HepG2 (cell line): ENCODE results near the gene TMEM167B. TPM values are rescaled to one million over a fixed set of nuclear protein-coding genes. Genes with fewer than 3 reads are reported as not detected.
A peak's percentile ranks its signal among the peaks of the same experiment; 100 is the strongest.

Experiments
- CBX5 ChIP-seq: sonication (generic); formaldehyde crosslinking; IDR thresholded peaks from 2 replicates; pipeline ENCODE4 v1.4.0; 2020; ENCODE audit warnings: missing genetic modification reagents, borderline replicate concordance
- FLYWCH1 ChIP-seq: sonication (generic); formaldehyde crosslinking; IDR thresholded peaks from 2 replicates; pipeline ENCODE4 v1.8.1; 2023; ENCODE audit warnings: mild to moderate bottlenecking, missing genetic modification reagents
- GTF3A ChIP-seq: sonication (generic); formaldehyde crosslinking; conservative IDR thresholded peaks from 2 replicates; pipeline ENCODE4 v1.4.0; 2020; ENCODE audit warnings: mild to moderate bottlenecking, missing genetic modification reagents
- HNRNPLL ChIP-seq: fragments of 200-400 bp; formaldehyde crosslinking; IDR thresholded peaks from 2 replicates; pipeline ENCODE4 v1.6.1; 2017; ENCODE audit warnings: mild to moderate bottlenecking, low read depth, low read length; ENCODE audit not compliant: poor library complexity, severe bottlenecking
- IRF2 ChIP-seq: IDR thresholded peaks from 2 replicates; pipeline ENCODE4 v1.6.1; 2018; ENCODE audit warnings: missing genetic modification reagents, missing compliant biosample characterization
- JUND ChIP-seq: sonication (generic); formaldehyde crosslinking; IDR thresholded peaks from 2 replicates; pipeline ENCODE4 v1.8.0; 2022; ENCODE audit warnings: mild to moderate bottlenecking, missing genetic modification reagents
- KLF15 ChIP-seq: sonication (generic); formaldehyde crosslinking; IDR thresholded peaks from 2 replicates; pipeline ENCODE4 v1.8.1; 2023; ENCODE audit warnings: borderline replicate concordance, mild to moderate bottlenecking, inconsistent platforms, missing genetic modification reagents, mixed read lengths
- RFXANK ChIP-seq: IDR thresholded peaks from 2 replicates; pipeline ENCODE4 v1.6.1; 2016
- RFXAP ChIP-seq: sonication (generic); formaldehyde crosslinking; IDR thresholded peaks from 2 replicates; pipeline ENCODE4 v1.4.0; 2020; ENCODE audit warnings: missing genetic modification reagents, borderline replicate concordance
- TARDBP ChIP-seq: sonication (generic); formaldehyde crosslinking; IDR thresholded peaks from 2 replicates; pipeline ENCODE4 v1.8.0; 2022; ENCODE audit warnings: mild to moderate bottlenecking, missing genetic modification reagents
- TOE1 ChIP-seq: sonication (generic); formaldehyde crosslinking; IDR thresholded peaks from 2 replicates; pipeline ENCODE4 v1.4.0; 2020; ENCODE audit warnings: mild to moderate bottlenecking, missing genetic modification reagents
- ZNF329 ChIP-seq: sonication (generic); formaldehyde crosslinking; IDR thresholded peaks from 2 replicates; pipeline ENCODE4 v1.9.0; 2021; ENCODE audit warnings: low read depth, mild to moderate bottlenecking, missing genetic modification reagents
- ZNF589 ChIP-seq: sonication (generic); formaldehyde crosslinking; conservative IDR thresholded peaks from 2 replicates; pipeline ENCODE4 v1.8.0; 2022; ENCODE audit warnings: mild to moderate bottlenecking, moderate library complexity, missing genetic modification reagents
- polyA plus RNA-seq, 8 experiments: library from polyadenylated mRNA; depleted of rRNA in 3 of 8; stranded (reverse) in 7 of 8; unstranded in 1 of 8; fragments of >200 nt; fragmentation: Illumina TruSeq in 4 of 8; extraction: Trizol in 4 of 8; gene quantifications; 2 replicates each; pipeline versions ENCODE4 v1.2.1 to v1.2.3, GENCODE V29; 2011 to 2016; ENCODE audit warnings: low read depth in 4 of 8, missing spikeins in 1 of 8, mixed read lengths in 1 of 8; ENCODE audit not compliant: insufficient read depth in 1 of 8
- total RNA-seq, 5 experiments: library from RNA; depleted of rRNA; stranded (reverse); fragments of >200 nt; fragmentation: Illumina TruSeq; extraction: Trizol; gene quantifications; 2 replicates each; pipeline ENCODE4 v1.2.3, GENCODE V29; 2016; ENCODE audit warnings: low read depth in 1 of 5
- TF ChIP-seq, protein P1 (sequence below): sonication (generic); formaldehyde crosslinking; IDR thresholded peaks from 2 replicates; pipeline ENCODE4 v1.5.0; 2020; ENCODE audit warnings: missing genetic modification reagents
- TF ChIP-seq, protein P2 (sequence below): sonication (generic); formaldehyde crosslinking; IDR thresholded peaks from 2 replicates; pipeline ENCODE4 v1.4.0; 2020; ENCODE audit warnings: missing genetic modification reagents
- TF ChIP-seq, protein P3 (sequence below): sonication (generic); formaldehyde crosslinking; conservative IDR thresholded peaks from 2 replicates; pipeline ENCODE4 v1.4.0; 2020; ENCODE audit warnings: missing genetic modification reagents
- TF ChIP-seq, protein P4 (sequence below): sonication (generic); formaldehyde crosslinking; IDR thresholded peaks from 2 replicates; pipeline ENCODE4 v1.4.0; 2020; ENCODE audit warnings: missing genetic modification reagents, borderline replicate concordance
- TF ChIP-seq, protein P5 (sequence below): sonication (generic); formaldehyde crosslinking; IDR thresholded peaks from 2 replicates; pipeline ENCODE4 v1.4.0; 2020; ENCODE audit warnings: mild to moderate bottlenecking, low read depth, missing genetic modification reagents

The TMEM167B gene
- total and polyA plus RNA-seq, 2 of the 13 experiments (the other 11 are each of a cell fraction or from before 2014, with no cell fraction given) = 9.5 to 22.4 TPM

DNA sequence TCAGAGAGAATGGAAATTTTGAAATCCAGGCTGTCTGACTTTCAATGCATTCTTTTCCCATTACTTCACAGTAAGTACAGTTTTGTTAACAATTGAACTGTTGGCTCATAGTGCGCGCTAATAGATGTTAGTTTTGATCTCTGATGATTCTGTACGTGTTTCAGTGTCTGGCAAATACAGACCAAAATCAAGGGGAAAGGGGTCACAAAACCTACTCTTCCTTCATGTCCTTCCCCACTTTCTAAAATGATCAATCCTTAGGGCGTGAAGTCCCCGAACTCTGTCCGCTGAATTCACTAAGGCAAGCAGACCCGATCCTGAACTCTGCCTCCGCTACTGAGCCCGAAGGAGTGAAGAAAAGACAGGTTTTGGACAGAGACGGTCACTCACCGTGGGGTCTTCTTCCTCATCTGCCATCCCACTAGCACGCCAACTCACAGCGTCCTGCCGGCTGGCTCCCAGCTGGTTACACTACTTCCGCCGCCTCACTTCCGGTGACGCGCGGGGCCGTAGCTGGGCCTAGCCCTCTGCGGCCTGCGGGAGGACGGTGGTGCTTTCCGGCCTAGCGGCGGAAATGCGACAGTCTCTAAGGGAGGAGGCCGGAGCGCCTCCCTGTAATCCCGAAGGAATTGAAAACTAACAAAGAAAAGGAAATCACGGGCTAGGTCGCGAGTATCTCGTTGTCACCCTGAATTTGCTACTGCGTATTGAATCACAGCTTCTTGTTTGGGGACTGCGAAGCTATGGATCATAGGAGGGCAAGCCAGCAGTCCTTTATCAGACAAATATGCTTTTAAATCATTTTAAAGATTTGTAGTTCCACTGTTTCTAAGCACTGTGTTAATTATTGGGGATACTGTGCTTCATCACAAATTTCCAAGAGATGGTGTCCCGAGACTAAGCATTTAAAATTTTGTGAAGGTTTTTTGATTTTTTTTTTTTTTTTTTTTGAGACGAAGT, 14.8 kb upstream of the TMEM167B start, which contains the start of gene TAF13 (continued):
- peak; percentile 86 for TF ChIP-seq IRF2 (CRISPR knock-in tag)
- peak; percentile 85 for TF ChIP-seq TARDBP
- TF ChIP-seq, protein P1, sequence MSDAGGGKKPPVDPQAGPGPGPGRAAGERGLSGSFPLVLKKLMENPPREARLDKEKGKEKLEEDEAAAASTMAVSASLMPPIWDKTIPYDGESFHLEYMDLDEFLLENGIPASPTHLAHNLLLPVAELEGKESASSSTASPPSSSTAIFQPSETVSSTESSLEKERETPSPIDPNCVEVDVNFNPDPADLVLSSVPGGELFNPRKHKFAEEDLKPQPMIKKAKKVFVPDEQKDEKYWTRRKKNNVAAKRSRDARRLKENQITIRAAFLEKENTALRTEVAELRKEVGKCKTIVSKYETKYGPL (CRISPR knock-in tag) = no peak
- no peak for TF ChIP-seq TOE1 (CRISPR knock-in tag)
- TF ChIP-seq ZNF329 = no peak
- TF ChIP-seq RFXANK = peak; percentile 63; the same call in 1 of the 2 replicates
- TF ChIP-seq GTF3A (CRISPR knock-in tag) = peak; percentile 29; the same call in 1 of the 2 replicates
- TF ChIP-seq, protein P2, sequence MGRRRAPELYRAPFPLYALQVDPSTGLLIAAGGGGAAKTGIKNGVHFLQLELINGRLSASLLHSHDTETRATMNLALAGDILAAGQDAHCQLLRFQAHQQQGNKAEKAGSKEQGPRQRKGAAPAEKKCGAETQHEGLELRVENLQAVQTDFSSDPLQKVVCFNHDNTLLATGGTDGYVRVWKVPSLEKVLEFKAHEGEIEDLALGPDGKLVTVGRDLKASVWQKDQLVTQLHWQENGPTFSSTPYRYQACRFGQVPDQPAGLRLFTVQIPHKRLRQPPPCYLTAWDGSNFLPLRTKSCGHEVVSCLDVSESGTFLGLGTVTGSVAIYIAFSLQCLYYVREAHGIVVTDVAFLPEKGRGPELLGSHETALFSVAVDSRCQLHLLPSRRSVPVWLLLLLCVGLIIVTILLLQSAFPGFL (CRISPR knock-in tag) = no peak
- TF ChIP-seq HNRNPLL = peak; percentile 69
- TF ChIP-seq, protein P3, sequence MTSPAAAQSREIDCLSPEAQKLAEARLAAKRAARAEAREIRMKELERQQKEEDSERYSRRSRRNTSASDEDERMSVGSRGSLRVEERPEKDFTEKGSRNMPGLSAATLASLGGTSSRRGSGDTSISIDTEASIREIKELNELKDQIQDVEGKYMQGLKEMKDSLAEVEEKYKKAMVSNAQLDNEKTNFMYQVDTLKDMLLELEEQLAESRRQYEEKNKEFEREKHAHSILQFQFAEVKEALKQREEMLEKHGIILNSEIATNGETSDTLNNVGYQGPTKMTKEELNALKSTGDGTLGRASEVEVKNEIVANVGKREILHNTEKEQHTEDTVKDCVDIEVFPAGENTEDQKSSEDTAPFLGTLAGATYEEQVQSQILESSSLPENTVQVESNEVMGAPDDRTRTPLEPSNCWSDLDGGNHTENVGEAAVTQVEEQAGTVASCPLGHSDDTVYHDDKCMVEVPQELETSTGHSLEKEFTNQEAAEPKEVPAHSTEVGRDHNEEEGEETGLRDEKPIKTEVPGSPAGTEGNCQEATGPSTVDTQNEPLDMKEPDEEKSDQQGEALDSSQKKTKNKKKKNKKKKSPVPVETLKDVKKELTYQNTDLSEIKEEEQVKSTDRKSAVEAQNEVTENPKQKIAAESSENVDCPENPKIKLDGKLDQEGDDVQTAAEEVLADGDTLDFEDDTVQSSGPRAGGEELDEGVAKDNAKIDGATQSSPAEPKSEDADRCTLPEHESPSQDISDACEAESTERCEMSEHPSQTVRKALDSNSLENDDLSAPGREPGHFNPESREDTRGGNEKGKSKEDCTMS (CRISPR knock-in tag) = no peak
- peak; percentile 70 for TF ChIP-seq RFXAP (CRISPR knock-in tag)
- TF ChIP-seq, protein P4, sequence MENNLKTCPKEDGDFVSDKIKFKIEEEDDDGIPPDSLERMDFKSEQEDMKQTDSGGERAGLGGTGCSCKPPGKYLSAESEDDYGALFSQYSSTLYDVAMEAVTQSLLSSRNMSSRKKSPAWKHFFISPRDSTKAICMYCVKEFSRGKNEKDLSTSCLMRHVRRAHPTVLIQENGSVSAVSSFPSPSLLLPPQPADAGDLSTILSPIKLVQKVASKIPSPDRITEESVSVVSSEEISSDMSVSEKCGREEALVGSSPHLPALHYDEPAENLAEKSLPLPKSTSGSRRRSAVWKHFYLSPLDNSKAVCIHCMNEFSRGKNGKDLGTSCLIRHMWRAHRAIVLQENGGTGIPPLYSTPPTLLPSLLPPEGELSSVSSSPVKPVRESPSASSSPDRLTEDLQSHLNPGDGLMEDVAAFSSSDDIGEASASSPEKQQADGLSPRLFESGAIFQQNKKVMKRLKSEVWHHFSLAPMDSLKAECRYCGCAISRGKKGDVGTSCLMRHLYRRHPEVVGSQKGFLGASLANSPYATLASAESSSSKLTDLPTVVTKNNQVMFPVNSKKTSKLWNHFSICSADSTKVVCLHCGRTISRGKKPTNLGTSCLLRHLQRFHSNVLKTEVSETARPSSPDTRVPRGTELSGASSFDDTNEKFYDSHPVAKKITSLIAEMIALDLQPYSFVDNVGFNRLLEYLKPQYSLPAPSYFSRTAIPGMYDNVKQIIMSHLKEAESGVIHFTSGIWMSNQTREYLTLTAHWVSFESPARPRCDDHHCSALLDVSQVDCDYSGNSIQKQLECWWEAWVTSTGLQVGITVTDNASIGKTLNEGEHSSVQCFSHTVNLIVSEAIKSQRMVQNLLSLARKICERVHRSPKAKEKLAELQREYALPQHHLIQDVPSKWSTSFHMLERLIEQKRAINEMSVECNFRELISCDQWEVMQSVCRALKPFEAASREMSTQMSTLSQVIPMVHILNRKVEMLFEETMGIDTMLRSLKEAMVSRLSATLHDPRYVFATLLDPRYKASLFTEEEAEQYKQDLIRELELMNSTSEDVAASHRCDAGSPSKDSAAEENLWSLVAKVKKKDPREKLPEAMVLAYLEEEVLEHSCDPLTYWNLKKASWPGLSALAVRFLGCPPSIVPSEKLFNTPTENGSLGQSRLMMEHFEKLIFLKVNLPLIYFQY = no peak
- peak; percentile 75; the same call in 1 of the 2 replicates for TF ChIP-seq CBX5 (CRISPR knock-in tag)
- TF ChIP-seq JUND (CRISPR knock-in tag) = 0 out of 2 replicates have a peak, but pooled peaks have one; percentile 36
- no peak for TF ChIP-seq FLYWCH1 (CRISPR knock-in tag)
- TF ChIP-seq KLF15 (CRISPR knock-in tag) = peak; percentile 15; the same call in 1 of the 2 replicates
- TF ChIP-seq ZNF589 (CRISPR knock-in tag) = no peak
- TF ChIP-seq, protein P5, sequence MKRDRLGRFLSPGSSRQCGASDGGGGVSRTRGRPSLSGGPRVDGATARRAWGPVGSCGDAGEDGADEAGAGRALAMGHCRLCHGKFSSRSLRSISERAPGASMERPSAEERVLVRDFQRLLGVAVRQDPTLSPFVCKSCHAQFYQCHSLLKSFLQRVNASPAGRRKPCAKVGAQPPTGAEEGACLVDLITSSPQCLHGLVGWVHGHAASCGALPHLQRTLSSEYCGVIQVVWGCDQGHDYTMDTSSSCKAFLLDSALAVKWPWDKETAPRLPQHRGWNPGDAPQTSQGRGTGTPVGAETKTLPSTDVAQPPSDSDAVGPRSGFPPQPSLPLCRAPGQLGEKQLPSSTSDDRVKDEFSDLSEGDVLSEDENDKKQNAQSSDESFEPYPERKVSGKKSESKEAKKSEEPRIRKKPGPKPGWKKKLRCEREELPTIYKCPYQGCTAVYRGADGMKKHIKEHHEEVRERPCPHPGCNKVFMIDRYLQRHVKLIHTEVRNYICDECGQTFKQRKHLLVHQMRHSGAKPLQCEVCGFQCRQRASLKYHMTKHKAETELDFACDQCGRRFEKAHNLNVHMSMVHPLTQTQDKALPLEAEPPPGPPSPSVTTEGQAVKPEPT (CRISPR knock-in tag) = no peak
